Measurements from ENCODE around the gene ACSF3. TPM values are rescaled to one million over a fixed set of nuclear protein-coding genes. Genes with fewer than 3 reads are reported as not detected.
"Not testable (repeated sequence)": the region's sequence is repeated elsewhere in the genome, so short reads cannot be mapped to it uniquely, and the experiment has no call there.

The ACSF3 gene
- total RNA-seq, 1 donor from 2014 or later = 78.0 TPM

- ChIA-PET POLR2A (interaction anchor here (0.6 to 1.2 kb wide), 2 partner anchors 62 to 92 kb away, joined by 4 read pairs; no protein-coding TSS in a partner anchor), CTCF (no interaction called here)
- ATAC-seq (ENCODE audit: low read depth) (peak; percentile 43), DNase-seq (peak; percentile 38)
- Mint-ChIP-seq H3K27ac (peak overlapping the region; percentile 71), H3K4me1 (peaks cover 74% of the 10 kb centered on the region), H3K27me3 (no peaks in the 10 kb centered on the region), H3K36me3 (ENCODE audit: low read depth) (no peaks in the 10 kb centered on the region), H3K4me3 (peak overlapping the region; percentile 67), H3K9me3 (no peaks in the 10 kb centered on the region)
- TF ChIP-seq CTCF (IDR thresholded peaks at IDR 0.05) = no peak
- intact Hi-C loops (cut with micrococcal nuclease) = no loop called here
These were observed 28.8 kb upstream of the ACSF3 start for GRCh38 chr16:89064606-89065457.

DNA sequence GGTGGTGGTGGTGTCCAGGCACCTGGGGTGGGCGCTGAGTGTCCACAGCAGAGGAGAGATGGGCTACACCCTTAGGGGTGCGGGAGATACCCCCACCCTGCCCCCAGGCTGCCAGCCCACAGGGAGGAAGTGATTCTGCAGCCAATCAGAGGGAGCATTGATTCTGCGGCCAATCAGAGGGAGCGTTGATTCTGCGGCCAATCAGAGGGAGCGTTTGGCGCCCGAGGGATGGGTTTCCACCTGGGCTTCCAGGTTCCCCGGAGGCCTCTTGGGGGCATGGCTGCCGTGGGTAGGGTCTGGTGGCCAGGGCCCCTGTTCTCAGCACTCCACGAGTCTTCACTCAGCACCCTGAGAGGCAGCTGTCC lies 28.2 kb upstream of the ACSF3 start:
- H3K9me3 Mint-ChIP-seq = no peaks in the 10 kb centered on the region
- no peaks in the 10 kb centered on the region for H3K36me3 Mint-ChIP-seq (ENCODE audit: low read depth)
- CTCF ChIA-PET = no interaction called here
- POLR2A ChIA-PET = interaction anchor here (0.6 to 1.2 kb wide), 2 partner anchors 63 to 93 kb away, joined by 4 read pairs; no protein-coding TSS in a partner anchor
- H3K27ac Mint-ChIP-seq = peak overlapping the region; percentile 71
- no peak for TF ChIP-seq CTCF (IDR thresholded peaks at IDR 0.05)
- no peaks in the 10 kb centered on the region for H3K27me3 Mint-ChIP-seq
- peaks cover 68% of the 10 kb centered on the region for H3K4me1 Mint-ChIP-seq
- DNase-seq = no peak
- H3K4me3 Mint-ChIP-seq = peak overlapping the region; percentile 67
- ATAC-seq (ENCODE audit: low read depth) = peak; percentile 47
- intact Hi-C loops (cut with micrococcal nuclease) = no loop called here

DNA sequence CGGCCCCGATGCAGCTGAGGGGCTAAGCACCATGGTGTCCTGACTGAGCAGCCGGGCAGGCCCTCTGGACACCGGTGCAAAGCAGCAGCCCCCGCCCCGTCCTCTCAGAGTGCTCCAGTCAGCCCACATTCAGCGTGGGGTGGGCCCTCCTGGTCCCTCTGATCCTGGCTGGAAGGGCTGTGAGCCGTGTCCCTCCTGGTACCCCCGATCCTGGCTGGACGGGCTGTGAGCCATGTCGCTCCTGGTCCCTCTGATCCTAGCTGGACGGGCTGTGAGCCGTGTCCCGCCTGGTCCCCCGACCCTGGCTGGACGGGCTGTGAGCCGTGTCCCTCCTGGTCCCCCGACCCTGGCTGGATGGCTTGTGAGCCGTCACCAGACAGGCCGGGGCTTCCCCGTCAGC lies 26.9 kb upstream of the ACSF3 start:
- POLR2A ChIA-PET = no interaction called here
- ATAC-seq (ENCODE audit: low read depth) (no peak), DNase-seq (no peak)
- H3K27ac Mint-ChIP-seq = no peak overlapping the region
- H3K36me3 Mint-ChIP-seq (ENCODE audit: low read depth) = no peaks in the 10 kb centered on the region
- H3K27me3 Mint-ChIP-seq = no peaks in the 10 kb centered on the region
- CTCF ChIA-PET = no interaction called here
- peaks cover 55% of the 10 kb centered on the region for H3K4me1 Mint-ChIP-seq
- intact Hi-C loops (cut with micrococcal nuclease) = no loop called here
- no peak for TF ChIP-seq CTCF (IDR thresholded peaks at IDR 0.05)
- H3K9me3 Mint-ChIP-seq = no peaks in the 10 kb centered on the region
- no peak overlapping the region for H3K4me3 Mint-ChIP-seq

DNA sequence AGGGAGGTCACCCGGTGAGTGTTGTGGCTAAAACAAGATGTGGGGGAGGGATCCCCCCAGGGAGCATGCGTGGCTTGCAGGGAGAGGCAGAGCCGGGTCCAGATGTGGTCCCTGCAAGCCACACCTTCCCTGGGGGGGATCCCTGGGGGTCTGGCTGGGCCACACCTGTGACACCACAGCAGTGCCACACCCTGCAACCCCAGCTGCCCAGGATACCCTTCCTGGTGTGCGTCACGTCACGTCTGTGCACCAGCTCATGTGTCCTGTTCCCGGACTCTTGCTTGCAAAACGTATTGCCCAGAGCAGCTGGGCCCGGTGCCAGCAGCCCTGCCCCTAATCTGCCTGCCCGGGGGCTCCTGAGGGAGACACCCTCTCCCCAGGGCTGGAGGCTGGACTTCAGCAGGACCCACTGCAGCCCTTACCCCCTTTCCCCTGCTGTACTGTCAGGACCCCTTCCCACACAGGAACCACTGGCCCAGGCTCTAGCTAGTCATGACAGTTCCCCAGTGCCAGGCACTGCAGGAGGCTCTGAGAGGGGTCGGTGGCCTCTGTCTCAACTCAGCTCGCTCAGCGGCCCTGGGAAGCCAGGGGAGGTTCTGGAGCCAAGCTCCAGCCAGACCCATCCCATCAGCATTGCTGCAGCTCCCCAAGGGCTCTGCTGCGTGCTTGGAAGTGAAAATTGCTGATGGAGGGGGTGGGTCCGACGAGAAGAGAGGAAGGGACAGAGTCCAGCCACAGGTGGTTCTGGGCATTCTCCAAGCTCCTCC lies 25.8 kb upstream of the ACSF3 start:
- DNase-seq (no peak), ATAC-seq (ENCODE audit: low read depth) (peak; percentile 37)
- intact Hi-C loops (cut with micrococcal nuclease) = no loop called here

GRCh38 chr16:89068814-89069616 lies 24.6 kb upstream of the ACSF3 start:
- ATAC-seq (ENCODE audit: low read depth) = not testable (repeated sequence)

More for the DNA sequence above, 25.8 kb upstream of the ACSF3 start:
- ChIA-PET CTCF (no interaction called here), POLR2A (interaction anchor here (0.6 to 1.4 kb wide), 3 partner anchors 89 to 100 kb away, joined by 3 to 7 read pairs (median 3); no protein-coding TSS in a partner anchor)
- peaks cover 45% of the 10 kb centered on the region for H3K4me1 Mint-ChIP-seq
- TF ChIP-seq CTCF (IDR thresholded peaks at IDR 0.05) = no peak
- peak overlapping the region; percentile 7 for H3K4me3 Mint-ChIP-seq
- no peaks in the 10 kb centered on the region for H3K36me3 Mint-ChIP-seq (ENCODE audit: low read depth)
- H3K27me3 Mint-ChIP-seq = no peaks in the 10 kb centered on the region
- no peaks in the 10 kb centered on the region for H3K9me3 Mint-ChIP-seq
- H3K27ac Mint-ChIP-seq = no peak overlapping the region

More at GRCh38 chr16:89068814-89069616, 24.6 kb upstream of the ACSF3 start:
- CTCF ChIA-PET; DNase-seq; H3K9me3 Mint-ChIP-seq; POLR2A ChIA-PET; H3K27ac Mint-ChIP-seq; H3K36me3 Mint-ChIP-seq (ENCODE audit: low read depth); intact Hi-C loops (cut with micrococcal nuclease); H3K4me3 Mint-ChIP-seq; H3K27me3 Mint-ChIP-seq: not testable (repeated sequence)
- peaks cover 38% of the 10 kb centered on the region for H3K4me1 Mint-ChIP-seq

Data from activated B cell treated with CpG ODN at 0.5 μM for 24 hours (primary cell).